ENCODE measurements around the gene NUP98. TPM values are rescaled to one million over a fixed set of nuclear protein-coding genes. Genes with fewer than 3 reads are reported as not detected.

NUP98 gene
- total and polyA plus RNA-seq, 2 experiments from 2014 or later: 23.6 to 81.4 TPM

DNA sequence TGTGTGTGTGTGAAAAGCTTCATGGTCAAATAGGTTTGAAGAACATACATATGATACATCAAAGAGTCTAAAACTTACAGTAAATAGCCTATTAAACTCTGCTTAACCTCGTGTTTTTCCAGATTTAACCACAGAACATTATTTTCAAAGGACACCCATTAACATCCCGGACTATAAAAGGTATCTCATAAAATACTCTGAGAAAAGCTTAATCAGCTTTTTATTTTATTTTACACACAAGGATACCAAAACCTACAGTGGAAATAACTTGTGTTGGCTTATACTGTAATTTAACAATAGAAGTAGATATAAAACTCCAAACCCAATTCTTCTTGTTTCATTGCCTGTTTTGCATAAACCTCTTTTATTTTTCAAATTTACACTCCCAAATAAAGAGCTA lies 76.4 kb downstream of the NUP98 start:
- Histone ChIP-seq H4K20me1 (ENCODE audit: insufficient read depth, poor library complexity, severe bottlenecking) (no peaks in the 10 kb centered on the region), H3K27ac (no peak overlapping the region), H3K36me3 (replicated peaks; ENCODE audit: insufficient read depth, low read depth) (no peaks in the 10 kb centered on the region), H3K79me2 (no peaks in the 10 kb centered on the region), H3K4me3 (no peak overlapping the region), H3K4me2 (no peak overlapping the region), H3K27me3 (no peaks in the 10 kb centered on the region), H3K9me2 (replicated peaks; ENCODE audit: insufficient read depth) (no peaks in the 10 kb centered on the region), H3K4me1 (ENCODE audit: insufficient read depth) (no peaks in the 10 kb centered on the region), H2AFZ (no peak overlapping the region), H3K9me3 (ENCODE audit: low read depth) (peaks cover 3% of the 10 kb centered on the region)
- WGBS (ENCODE audit: low lambda C conversion rate, missing lambda C conversion rate): 73% methylated on average over 2 of the region's 2 CpGs
- TF ChIP-seq, protein P1, sequence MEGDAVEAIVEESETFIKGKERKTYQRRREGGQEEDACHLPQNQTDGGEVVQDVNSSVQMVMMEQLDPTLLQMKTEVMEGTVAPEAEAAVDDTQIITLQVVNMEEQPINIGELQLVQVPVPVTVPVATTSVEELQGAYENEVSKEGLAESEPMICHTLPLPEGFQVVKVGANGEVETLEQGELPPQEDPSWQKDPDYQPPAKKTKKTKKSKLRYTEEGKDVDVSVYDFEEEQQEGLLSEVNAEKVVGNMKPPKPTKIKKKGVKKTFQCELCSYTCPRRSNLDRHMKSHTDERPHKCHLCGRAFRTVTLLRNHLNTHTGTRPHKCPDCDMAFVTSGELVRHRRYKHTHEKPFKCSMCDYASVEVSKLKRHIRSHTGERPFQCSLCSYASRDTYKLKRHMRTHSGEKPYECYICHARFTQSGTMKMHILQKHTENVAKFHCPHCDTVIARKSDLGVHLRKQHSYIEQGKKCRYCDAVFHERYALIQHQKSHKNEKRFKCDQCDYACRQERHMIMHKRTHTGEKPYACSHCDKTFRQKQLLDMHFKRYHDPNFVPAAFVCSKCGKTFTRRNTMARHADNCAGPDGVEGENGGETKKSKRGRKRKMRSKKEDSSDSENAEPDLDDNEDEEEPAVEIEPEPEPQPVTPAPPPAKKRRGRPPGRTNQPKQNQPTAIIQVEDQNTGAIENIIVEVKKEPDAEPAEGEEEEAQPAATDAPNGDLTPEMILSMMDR (IDR thresholded peaks at IDR 0.05; ENCODE audit: poor library complexity): no peak
- DNase-seq (ENCODE audit: low spot score): no peak

DNA sequence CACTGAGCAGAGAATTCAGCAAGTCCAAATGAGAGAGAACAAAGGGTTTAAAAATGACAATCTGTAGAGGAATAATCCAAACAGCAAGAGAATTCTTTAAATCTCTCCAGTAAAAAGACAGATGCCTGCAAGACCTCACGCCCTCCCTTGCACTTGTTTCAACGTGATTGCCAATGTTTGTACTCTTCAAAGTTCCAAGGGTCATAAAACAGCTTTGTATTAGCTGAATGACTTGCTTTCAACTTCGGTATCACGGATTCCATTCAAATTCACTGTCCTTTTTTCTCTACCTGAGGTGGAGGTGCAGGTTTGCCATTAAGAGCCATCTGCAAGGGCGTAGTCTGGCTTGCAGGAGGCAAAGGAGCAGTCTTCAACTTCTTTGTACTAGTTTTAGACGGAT lies 85.1 kb downstream of the NUP98 start:
- no peaks in the 10 kb centered on the region for H4K20me1 ChIP-seq (ENCODE audit: insufficient read depth, poor library complexity, severe bottlenecking)
- TF ChIP-seq EZH2phosphoT487 (IDR thresholded peaks at IDR 0.05; ENCODE audit: low read depth, severe bottlenecking, unreplicated experiment) (no peak), EZH2 (IDR thresholded peaks at IDR 0.05; ENCODE audit: borderline replicate concordance) (no peak)
- TF ChIP-seq, protein P1 (IDR thresholded peaks at IDR 0.05; ENCODE audit: poor library complexity): no peak
- peak overlapping the region; percentile 40 for H3K4me2 ChIP-seq
- peaks cover 11% of the 10 kb centered on the region for H3K79me2 ChIP-seq
- H3K36me3 ChIP-seq (replicated peaks; ENCODE audit: insufficient read depth, low read depth): no peaks in the 10 kb centered on the region
- H2AFZ ChIP-seq: no peak overlapping the region
- WGBS (ENCODE audit: low lambda C conversion rate, missing lambda C conversion rate): 71% methylated on average over 6 of the region's 6 CpGs
- no peaks in the 10 kb centered on the region for H3K9me2 ChIP-seq (replicated peaks; ENCODE audit: insufficient read depth)
- H3K27ac ChIP-seq: no peak overlapping the region
- no peak overlapping the region for H3K4me3 ChIP-seq
- peaks cover 7% of the 10 kb centered on the region for H3K4me1 ChIP-seq (ENCODE audit: insufficient read depth)
- H3K9me3 ChIP-seq (ENCODE audit: low read depth): peaks cover under 1% of the 10 kb centered on the region
- peak; percentile 31 for DNase-seq (ENCODE audit: low spot score)
- no peaks in the 10 kb centered on the region for H3K27me3 ChIP-seq

GRCh38 chr11:3710485-3711259 lies 86.7 kb downstream of the NUP98 start:
- Histone ChIP-seq H3K79me2 (peaks cover 11% of the 10 kb centered on the region), H2AFZ (no peak overlapping the region), H3K27ac (no peak overlapping the region), H3K27me3 (no peaks in the 10 kb centered on the region), H3K9me3 (ENCODE audit: low read depth) (no peaks in the 10 kb centered on the region), H4K20me1 (ENCODE audit: insufficient read depth, poor library complexity, severe bottlenecking) (no peaks in the 10 kb centered on the region), H3K4me1 (ENCODE audit: insufficient read depth) (peaks cover 7% of the 10 kb centered on the region), H3K4me3 (no peak overlapping the region), H3K4me2 (no peak overlapping the region), H3K9me2 (replicated peaks; ENCODE audit: insufficient read depth) (no peaks in the 10 kb centered on the region), H3K36me3 (replicated peaks; ENCODE audit: insufficient read depth, low read depth) (no peaks in the 10 kb centered on the region)
- WGBS (ENCODE audit: low lambda C conversion rate, missing lambda C conversion rate): 91% methylated on average over 4 of the region's 4 CpGs
- DNase-seq (ENCODE audit: low spot score): no peak
- TF ChIP-seq EZH2 (IDR thresholded peaks at IDR 0.05; ENCODE audit: borderline replicate concordance): no peak
- TF ChIP-seq, protein P1 (IDR thresholded peaks at IDR 0.05; ENCODE audit: poor library complexity): no peak
- TF ChIP-seq EZH2phosphoT487 (IDR thresholded peaks at IDR 0.05; ENCODE audit: low read depth, severe bottlenecking, unreplicated experiment): no peak
